Activated naive CD8-positive, alpha-beta T cell treated with anti-CD3 and anti-CD28 coated beads, Interleukin-2, amount 50 U/mL, for 16 hours (primary cell): Measurements from ENCODE around the gene MARVELD1.

Experiments
- DNase-seq: peaks from one replicate; pipeline ENCODE4 v3.0.0-alpha.2; 2020; ENCODE audit warnings: low read depth, low spot score

MARVELD1 gene

DNA sequence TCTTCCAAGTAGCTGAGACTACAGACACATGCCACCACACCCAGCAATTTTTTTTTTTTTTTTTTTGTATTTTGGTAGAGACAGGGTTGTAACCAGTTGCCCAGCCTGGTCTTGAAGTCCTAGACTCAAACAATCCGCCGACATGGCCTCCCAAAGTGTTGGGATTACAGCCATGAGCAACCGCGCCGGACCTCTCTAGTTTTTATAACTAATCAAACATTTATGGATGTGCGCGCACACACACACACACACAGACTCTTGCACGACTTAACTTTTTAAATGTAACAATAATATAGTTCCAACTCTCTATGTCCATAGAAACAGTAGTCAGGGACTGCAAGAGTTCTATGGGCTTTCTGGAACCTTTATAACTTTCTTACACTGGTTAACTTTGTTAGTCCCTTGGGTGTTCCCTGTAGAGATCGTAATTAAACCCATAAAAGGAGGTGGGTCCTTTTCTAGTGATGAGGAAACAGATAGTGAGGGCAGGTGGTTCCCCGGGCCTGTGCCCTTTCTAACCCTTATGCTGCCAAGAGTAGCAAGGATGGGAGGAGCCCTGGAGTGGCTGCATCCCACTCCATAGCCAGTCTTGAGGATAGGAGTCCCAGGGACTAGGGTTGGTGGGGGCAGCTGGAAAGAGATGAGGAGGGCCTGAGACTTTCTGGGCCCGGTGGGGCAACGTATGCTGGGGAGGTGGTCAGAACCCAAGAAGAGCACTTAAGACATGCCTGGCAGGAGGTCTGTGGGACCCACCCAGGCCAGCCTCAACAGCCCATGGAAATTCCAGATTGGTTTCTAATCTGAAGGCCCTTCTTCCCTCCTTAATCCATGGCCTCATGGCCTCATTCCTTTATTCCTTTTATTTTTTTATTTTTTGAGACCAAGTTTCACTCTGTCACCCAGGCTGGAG, 8.6 kb downstream of the MARVELD1 start:
- DNase-seq = no peak

DNA sequence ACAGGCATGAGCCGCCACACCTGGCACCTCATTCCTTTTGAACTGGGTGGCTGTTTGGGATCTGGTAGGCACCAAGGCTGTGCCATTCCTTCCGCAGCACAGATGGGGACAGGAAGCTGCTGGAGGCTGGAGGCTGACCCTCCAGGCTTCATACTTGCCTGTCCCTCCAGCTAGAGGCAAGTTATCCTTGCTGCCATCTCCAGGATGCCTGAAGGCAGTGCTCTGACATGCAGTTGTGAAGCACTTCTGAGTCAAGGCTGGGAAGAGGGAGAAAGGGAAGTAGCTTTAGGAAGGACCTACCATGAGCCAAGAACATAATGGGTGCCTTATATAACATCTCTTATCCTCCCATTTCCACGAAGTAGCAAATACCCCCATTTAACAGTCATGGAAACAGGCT, 9.5 kb downstream of the MARVELD1 start:
- no peak for DNase-seq

DNA sequence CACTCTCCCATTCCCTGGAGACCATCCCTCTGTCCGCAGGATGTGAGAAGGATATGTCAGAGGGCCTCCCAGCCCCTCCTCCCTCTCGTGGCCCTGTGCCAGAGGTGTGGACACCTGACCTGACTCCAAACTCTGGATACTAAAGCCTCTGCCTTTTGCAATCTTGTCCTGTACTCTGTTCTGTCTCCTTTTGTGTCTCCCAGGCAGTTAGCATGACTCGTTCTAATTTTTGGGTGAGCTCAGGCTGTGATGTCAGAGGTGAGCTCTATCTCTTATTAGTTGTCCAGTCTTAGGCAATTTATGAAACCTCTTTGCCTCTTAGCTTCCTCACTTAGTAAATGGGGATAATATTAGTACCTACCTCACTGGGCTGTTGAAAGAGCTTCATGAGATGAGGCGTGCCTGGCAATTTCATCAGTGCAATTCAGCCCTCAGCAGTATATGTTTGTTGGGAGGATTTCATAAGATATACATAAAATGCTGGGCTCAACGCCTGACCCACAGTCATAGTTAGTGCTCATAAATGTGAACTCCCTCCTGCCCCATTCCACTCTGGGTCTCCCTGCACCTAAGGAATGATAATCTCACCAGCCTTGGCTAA, 10.9 kb downstream of the MARVELD1 start:
- no peak for DNase-seq

DNA sequence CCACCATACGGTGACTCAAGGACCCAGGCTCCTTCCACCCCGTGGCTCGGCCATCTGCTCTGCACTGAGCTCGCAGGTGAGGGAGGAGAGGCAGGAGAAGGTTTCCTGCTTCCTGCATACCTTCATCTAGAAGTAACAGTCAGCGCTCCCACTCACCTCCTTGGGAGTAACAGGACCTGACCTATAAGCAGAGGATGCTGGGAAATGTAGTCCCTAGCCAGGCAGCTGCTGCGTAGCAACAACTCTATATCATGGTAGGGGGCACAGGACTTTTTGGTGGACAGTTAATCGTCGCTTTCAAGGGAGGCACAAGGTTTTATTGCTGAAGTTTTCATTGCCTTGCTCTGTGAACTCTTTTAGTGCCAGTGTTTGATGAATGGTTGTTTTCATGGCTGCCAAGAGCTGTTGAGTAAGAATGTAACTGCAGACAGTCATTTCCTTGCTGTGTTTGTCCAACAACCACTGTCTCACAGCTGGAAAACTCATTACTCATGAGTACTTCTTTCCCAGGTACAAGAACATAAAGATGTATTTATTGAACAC, 13.2 kb downstream of the MARVELD1 start:
- DNase-seq = no peak

DNA sequence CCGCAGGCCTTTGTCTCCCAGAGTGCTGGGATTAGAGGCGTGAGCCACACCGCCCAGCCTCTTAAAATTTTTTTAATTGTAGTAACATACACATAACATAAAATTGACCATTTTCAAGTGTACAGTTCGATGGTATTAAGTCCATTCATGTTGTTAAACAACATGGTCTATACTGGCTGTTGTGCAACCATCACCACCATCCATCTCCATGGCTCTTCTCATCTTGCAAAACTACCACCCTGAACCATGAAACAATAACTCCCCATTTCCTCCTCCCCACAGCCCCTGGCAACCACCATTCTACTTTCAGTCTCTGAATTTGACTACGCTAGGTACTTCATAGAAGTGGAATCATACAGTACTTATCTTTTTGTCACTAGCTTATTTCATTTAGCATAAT, 15.5 kb downstream of the MARVELD1 start:
- no peak for DNase-seq

DNA sequence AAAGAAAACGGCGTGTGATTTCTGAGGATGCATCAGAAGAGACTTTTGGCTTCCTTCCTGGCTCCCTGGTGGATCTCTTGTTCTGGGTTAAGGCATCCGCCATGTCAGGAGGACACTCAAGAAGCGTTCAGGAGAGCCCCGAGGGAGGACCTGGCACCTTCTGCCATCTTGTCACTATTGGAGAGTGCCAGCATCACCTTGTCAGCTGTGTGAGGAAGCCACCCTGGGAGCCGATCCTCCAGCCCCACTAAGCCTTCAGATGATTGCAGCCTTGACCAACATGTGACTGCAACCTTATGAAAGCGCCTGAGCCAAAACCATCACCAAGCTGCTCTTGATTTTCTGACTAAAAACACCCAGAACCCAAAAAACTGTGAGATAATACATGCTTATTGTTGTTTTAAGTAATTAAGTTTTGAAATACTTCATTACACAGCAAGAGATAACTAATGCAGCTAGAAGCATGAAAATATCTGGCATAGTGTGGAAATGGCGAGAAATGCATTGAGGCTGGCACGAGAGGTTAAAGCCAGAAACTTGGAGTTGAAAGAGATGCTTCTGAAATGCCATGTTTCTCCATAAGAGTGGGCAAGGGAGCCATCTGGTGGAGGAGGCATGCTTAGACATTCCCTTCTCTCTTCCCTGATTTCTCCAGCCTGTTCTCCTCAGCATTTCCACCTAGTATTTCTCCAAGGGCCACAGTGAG, 18.0 kb downstream of the MARVELD1 start:
- no peak for DNase-seq

DNA sequence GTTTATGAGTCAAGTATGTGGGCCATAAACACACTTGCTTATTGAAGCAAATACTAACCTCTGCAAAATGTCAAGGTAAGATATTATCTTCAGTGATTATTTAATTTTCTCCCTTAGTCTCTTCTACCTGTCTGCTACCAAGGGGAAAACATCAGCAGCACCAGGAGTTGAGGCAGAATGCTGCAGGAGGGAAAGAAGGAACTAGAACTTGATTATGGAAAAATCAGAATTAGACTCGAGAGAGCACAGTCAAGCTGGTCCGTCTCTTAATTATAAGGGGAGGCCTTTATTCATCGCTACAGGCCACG, 18.5 kb downstream of the MARVELD1 start:
- DNase-seq = no peak

DNA sequence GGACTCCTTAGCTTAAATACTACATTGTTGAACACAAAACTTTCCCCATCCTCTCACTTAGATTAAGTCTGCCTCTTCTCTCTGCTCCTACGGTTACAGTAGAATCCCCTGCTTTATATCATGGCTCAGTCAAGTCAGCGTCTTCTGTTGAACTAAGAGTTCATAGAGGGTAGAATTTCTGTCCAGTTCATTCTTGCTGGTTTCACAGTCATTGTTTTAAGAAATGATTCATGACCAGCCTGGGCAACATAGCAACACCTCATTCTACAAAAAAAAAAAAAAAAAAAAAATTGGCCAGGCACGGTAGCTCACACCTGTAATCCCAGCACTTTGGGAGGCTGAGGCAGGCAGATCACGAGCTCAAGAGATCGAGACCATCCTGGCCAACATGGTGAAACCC, 19.7 kb downstream of the MARVELD1 start:
- DNase-seq = no peak

DNA sequence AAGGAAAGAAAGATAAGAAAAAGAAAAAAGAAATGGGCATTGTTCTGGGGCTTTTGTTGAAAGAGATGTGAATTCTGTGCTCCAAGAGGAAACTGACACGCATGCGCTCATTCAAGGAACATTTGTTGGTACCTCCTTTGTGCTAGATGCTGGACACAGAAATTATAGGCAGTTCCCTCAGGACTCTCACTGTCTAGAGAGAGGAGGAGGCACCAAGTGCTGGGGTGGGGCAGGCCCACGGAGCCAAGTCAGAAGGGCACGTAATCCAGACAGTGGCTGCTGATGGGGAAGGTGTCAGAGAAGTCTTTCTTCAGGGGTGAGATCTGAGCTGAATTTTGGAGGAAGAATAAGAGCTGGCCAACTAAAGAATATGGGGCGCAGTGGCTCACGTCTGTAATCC, 20.5 kb downstream of the MARVELD1 start:
- no peak for DNase-seq

DNA sequence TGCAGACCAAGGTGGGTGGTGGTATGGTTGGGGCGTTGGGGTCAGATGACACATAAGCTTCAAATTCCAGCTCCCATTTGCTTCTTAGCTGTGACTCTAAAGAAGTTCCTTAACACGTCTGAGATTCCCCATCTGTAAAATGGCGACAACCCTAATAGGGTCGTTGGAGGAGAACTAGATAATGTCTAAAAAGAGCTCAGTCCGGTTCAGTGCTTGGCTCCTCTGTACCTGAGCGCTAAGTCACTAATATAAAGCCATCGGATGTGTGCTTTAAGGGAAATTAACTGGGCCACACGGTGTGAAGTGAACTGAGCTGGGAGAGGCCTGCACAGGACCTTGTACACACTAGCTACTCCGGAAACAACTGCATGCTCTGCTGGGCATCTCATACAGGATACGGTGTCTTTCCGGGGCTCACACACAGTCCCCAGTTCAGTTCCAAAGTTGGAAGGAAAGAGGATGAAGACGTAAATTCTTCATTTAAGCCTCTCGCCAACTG, 22.9 kb downstream of the MARVELD1 start:
- DNase-seq = no peak

DNA sequence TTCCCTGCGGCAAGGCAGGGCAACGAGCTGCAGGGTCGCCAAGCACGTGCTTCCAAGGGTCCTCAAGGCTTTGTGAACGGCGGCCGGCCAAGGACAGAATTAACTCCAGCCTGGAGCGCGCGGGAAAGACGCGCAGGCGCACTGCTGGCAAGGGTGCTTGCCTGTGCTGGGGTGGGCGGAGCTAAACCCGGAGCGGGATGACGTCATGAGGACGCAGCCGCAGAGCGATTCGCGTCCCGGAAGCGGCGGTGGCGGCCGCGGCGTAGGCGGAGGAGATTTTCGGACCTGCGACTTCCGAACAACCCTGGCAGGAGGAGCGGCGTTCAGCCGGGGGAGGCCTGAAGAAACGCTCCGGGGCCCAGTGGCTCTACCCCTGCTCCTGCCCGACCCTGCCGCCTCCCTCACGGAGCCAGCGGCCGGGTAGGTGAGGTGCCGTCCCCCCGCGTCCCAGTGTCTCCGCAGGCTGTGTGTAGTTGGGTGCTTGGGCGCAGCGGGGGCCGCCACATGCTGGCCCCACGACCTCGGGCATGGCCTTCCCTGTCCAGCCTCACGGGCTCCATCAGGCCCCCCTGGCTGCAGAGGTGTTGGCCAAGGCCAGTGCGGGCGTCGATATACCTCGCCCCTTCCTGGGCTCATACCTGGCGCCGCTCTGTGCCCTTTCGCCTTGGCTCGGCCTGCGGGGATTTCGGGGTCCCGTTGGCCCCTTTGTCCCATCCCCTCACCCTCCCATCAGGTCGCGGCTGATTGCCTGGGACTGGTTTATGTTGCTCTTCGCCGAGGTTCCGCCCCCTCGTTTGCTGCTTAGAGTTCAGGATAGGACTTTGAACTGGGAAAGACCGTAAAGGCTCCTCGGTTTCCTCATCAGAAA, 23.6 kb downstream of the MARVELD1 start, which contains the start of gene ZFYVE27:
TSS of gene ZFYVE27 (plus strand) at position 227 of the 868 bp plus-strand sequence. CDS start 1,350 bp downstream, outside the sequence.
- DNase-seq = peak; percentile 88

DNA sequence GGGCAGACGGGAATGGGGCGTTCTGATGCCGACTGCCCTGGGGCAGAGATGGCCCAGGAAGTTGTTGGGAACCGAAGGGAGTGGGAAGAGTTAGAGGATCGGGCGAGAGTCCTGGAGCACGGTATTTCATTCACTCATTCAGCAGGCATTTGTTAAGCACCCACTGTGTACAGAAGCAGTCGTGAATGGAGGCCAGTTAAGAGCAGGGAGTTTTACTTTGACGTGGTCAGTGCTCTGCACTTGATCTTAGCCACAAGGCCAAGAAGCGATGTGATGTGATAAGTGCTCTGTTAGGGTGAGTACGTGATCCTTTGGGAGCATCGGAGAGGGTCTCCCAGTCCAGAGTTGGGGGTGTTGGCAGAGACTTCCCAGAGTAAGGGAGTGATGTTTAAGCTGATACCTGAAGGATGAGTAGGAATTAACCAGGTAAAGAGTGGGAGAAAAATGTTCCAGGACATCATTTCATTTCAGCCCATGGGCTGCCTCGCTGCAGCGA, 24.3 kb downstream of the MARVELD1 start:
- no peak for DNase-seq

DNA sequence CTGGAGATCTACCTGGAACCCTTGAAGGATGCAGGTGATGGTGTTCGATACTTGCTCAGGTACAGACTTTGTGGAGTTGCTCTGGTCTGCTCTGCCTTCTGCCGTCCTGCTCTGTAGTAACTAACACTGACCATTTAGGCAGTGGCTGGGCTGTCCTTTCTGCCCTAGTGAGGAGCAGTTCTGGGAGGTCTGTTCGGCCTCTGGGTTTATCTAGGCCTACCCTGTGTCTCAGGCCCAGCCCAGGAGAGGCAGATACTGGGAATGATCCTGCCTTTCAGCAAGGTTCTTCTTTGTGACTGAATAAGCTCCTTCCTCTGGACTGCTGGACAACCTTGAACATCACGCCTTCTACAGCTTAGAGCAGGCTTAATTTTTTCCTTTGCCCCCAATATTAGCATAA, 25.1 kb downstream of the MARVELD1 start:
- no peak for DNase-seq

DNA sequence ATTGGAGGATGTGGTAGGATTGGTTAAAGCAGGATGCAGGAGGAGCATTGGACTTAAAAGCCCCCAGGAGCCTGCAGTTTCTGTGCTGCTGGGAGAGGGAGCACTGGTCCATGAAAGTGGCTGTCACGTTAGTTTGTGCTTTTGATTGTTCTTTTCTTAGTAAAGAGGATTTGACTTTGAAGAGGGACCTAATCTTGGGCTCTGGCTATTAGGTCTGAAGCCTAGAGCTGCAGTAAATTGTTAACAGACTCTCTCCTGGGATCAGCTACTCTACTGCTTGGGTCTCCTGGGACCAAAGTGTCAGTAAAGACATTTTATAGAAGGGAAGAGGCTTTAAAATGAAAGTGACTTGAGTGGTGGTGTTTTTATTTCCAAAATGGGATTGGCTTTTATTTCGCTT, 27.1 kb downstream of the MARVELD1 start:
- no peak for DNase-seq

DNA sequence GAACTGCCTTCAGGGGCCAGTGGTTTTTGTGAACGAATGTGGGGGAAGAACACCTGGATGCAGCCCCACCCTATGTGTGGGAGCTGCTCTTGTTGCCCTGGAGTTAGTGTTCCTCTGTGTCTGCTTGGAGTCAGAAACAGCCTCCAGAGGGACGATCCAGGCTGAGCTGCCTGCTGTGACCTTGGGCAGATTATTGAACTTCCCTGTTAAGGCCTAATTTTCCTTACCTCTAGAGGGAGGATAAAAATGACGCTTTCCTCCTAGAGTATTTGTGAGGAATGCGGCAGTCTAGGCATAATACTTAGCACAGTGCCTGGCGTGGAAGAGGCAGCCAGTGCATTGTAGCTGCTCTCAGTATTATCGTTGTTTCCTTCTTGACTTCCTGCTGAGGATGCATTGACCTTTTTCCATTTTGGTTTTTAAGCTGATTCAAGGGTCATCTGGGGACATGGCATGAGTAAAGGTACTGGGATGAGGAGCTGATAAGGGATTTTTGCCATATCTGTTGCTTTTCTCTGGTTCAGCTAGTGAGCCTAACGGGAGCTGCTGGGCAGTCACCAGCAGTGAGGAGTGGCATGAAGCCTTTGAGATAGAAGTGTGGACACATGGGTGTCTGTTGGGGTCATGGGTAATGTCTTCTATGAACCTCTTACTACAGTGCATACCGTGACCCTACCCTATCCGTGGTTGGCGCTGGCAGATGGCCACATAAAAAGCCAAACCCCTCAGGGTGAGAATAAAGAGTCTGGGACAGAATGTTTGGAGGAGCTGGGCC, 29.8 kb downstream of the MARVELD1 start:
- DNase-seq = no peak

DNA sequence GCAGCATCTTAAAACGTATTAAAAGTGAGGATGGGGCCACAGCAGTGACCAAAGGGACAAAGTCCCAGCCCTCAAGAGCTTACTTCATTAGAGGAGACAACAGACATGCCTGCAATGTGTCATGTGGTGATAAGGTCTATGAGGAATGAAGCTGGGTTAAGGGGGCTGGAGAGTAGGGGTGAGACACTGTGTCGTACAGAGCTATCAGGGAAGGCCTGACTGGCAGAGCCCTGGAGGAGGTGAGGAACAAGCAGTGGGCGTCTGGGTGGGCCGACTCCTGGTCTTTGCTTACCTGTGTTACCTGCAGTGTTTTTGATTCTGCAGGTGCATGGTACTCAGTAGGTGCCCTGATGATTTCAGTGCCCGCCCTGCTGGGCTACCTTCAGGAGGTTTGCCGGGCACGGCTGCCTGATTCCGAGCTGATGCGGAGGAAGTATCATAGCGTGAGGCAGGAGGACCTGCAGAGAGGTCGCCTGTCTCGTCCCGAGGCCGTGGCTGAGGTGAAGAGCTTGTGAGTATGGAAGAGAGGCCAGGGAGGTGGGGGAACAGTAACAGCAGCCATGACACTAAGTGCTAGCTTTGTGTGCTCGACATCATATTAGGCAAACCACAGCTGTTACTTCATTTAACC, 31.0 kb downstream of the MARVELD1 start:
- DNase-seq = no peak

DNA sequence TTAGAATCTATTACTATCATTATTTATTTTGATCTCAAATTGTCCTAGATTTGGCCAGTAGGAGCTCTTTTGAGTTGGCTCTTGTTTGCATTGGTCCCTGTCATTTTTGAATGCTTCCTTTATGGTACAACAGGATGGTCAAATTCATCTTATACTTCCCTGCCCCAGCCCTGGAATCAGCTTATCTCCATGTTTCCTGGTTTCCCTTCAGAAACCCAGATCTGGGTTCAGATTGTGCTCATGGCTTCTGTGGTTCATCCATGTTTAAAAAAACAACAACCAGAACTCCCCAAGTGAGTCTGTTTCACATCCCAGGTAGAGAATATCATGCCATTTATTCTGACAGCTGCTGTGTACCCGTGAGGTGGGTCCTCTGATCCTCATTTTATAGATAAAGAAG, 34.0 kb downstream of the MARVELD1 start:
- DNase-seq = no peak

DNA sequence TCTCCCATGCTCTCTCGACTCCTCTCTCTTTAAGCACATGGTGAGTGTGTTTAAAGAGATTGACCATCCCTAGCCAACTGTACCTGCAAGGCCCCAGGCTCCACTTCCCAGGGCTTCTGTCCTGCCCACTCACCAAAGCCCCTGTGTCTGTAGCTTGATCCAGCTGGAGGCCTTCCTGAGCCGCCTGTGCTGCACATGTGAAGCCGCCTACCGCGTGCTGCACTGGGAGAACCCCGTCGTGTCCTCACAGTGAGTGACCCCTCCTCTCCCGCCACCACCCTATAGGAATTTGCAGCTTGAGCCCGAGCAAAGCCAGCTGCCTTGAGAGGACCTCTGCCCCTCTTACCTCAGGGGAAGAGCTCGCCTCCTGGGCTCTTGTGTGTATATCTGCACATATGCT, 34.6 kb downstream of the MARVELD1 start:
- DNase-seq = no peak

DNA sequence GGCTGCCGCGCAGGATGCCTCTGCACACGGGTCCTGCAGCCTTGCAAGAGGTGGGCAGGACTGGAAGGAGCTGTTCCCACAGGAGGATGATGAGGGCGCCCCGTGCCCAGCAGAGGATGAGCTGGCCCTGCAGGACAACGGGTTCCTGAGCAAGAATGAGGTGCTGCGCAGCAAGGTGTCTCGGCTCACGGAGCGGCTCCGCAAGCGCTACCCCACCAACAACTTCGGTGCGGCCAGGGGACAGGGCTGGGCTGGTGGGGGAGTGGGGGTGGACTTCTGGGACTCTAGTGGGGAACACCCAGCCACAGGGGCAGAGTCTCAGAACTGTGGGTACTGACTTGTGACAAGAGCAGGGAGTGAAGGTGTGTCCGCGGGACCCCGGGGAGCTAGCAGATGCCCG, 39.4 kb downstream of the MARVELD1 start:
- no peak for DNase-seq

DNA sequence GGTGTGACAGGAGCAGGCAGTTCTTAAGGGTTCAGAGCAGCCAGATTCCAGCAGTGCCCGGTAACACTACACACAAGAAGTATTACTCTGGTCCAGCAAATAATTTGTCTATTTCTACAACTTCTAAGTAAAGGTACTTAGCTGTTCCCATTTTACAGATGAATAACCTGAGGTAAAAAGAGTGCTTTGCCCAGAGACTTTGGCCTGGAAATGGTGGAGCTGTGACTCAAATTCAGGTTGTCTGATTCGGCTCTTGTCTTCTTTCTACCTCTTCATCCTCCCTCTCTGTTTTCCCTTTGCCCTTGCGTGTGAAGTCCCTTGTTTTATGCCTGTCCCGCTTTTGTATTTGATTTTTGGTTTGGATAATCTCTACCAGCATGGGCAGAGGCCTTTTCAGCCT, 41.2 kb downstream of the MARVELD1 start:
- no peak for DNase-seq
